Measurements from ENCODE around the gene PSMD12.
"Not testable (repeated sequence)": the region's sequence is repeated elsewhere in the genome, so short reads cannot be mapped to it uniquely, and the experiment has no call there.

Gene PSMD12

GRCh38 chr17:67328026-67328425, 38.4 kb downstream of the PSMD12 start:
- TF ChIP-seq CTCF (IDR thresholded peaks at IDR 0.05; ENCODE audit: low read depth, low read length, missing control alignments), result no peak
- in situ Hi-C loops (cut with HindIII; ENCODE audit: low sequenced_read_pairs), result no loop called here
- DNase-seq (ENCODE audit: low read depth), result no peak
- no peak overlapping the region for H3K4me3 ChIP-seq (ENCODE audit: low read depth, low read length)

- H3K4me3 ChIP-seq (ENCODE audit: low read depth, low read length); in situ Hi-C loops (cut with HindIII; ENCODE audit: low sequenced_read_pairs); DNase-seq (ENCODE audit: low read depth): not testable (repeated sequence)
Observed at GRCh38 chr17:67326959-67327745, 39.2 kb downstream of the PSMD12 start.

DNA sequence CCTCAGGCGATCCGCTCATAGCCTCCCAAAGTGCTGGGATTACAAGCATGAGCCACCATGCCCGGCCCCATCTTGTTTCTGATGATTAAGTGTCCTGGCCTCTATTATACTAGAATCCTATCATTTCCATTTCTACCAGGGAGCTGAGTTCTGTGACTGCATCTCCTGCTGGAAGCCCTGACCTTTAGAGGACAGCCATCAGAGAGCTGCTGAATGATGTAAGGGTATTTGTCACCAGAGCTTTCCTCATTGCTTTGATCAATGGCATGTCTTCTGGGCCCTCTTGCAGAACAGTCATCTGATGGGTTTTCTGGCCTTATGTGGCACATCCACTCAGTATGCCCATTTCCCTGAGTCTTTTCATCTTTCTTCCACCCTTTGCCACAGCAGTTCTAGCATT, 39.9 kb downstream of the PSMD12 start:
- no peak for TF ChIP-seq CTCF (IDR thresholded peaks at IDR 0.05; ENCODE audit: low read depth, low read length, missing control alignments)
- in situ Hi-C loops (cut with HindIII; ENCODE audit: low sequenced_read_pairs), result no loop called here
- no peak for DNase-seq (ENCODE audit: low read depth)

DNA sequence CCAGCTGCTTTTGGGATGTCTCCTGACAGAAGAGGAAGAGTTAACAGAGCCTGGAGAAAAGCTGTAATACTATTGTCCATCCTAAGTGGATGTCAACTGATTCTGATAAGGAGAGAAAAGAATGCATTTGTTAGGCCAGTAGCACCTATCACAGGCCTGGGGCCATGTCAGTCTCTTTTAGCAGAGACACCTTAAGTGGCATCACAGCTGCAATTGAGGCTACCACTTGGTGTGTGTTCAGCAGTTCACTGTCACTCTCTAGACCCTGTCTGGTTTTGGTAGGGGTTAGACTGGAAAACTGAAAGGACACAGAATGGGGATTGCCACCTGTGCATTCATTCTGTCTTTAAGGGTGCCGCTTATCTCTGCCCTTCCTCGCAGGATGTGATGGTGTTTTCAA, 42.0 kb downstream of the PSMD12 start:
- DNase-seq (ENCODE audit: low read depth), result no peak
- no peak for TF ChIP-seq CTCF (IDR thresholded peaks at IDR 0.05; ENCODE audit: low read depth, low read length, missing control alignments)
- no peak overlapping the region for H3K4me3 ChIP-seq (ENCODE audit: low read depth, low read length)
- in situ Hi-C loops (cut with HindIII; ENCODE audit: low sequenced_read_pairs), result loop anchor here (25.0 kb wide), 1 partner anchor 587 kb away; no protein-coding TSS in a partner anchor

More for the DNA sequence above, 39.9 kb downstream of the PSMD12 start:
- no peak overlapping the region for H3K4me3 ChIP-seq (ENCODE audit: low read depth, low read length)

DNA sequence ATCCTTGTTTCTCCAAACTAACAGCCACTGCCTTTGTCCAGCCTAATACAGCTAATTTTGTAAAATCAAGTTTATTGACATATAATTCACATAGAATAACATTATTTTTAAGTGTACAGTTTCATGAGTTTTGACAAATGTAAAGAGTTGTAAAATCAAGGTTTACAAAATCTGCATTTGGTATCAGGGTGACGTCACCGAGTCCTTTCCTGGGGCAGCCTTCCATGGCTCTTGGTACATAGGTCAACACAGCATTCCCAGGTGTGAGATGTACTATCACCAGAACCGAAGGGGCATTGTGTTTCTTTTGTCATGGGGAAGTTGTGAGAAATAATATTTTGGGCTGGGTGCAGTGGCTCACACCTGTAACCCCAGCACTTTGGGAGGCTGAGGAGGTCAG, 42.9 kb downstream of the PSMD12 start:
- in situ Hi-C loops (cut with HindIII; ENCODE audit: low sequenced_read_pairs), result loop anchor here (25.0 kb wide), 1 partner anchor 586 kb away; no protein-coding TSS in a partner anchor
- no peak for DNase-seq (ENCODE audit: low read depth)
- no peak for TF ChIP-seq CTCF (IDR thresholded peaks at IDR 0.05; ENCODE audit: low read depth, low read length, missing control alignments)
- no peak overlapping the region for H3K4me3 ChIP-seq (ENCODE audit: low read depth, low read length)

DNA sequence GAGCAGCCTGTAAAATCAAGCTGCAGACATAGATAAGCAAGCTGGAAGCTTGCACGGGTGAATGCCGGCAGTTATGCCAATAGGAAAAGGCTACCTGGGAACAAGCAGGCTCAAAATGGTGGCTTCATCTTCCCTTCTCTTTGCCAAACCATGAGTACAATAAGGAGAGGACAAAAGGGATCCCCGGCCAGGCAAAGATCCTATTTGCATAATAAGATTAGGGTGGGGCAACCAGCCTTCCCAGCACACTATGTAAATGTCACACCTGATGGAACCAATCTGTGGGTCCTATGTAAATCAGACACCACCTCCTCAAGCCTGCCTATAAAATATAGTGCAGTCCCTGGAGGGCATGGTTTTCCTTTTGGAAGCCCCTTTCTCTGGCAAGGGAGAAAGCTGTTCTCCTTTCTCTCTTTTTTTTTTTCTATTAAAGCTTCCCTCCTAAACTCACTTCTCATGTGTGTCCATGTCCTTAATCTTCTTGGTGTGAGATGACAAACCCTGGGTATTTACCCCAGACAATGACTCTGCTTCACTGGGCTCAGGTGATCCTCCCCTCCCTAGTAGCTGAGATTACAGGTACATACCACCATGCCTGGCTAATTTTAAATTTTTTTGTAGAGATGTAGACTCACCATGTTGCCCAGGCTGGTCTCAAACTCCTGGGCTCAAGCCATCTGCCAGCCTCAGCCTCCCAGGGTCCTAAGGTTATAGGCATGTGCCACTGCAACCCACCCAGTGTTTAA, 44.2 kb downstream of the PSMD12 start:
- no peak for DNase-seq (ENCODE audit: low read depth)
- no peak for TF ChIP-seq CTCF (IDR thresholded peaks at IDR 0.05; ENCODE audit: low read depth, low read length, missing control alignments)
- no peak overlapping the region for H3K4me3 ChIP-seq (ENCODE audit: low read depth, low read length)
- in situ Hi-C loops (cut with HindIII; ENCODE audit: low sequenced_read_pairs), result loop anchor here (25.0 kb wide), 1 partner anchor 585 kb away; no protein-coding TSS in a partner anchor

DNA sequence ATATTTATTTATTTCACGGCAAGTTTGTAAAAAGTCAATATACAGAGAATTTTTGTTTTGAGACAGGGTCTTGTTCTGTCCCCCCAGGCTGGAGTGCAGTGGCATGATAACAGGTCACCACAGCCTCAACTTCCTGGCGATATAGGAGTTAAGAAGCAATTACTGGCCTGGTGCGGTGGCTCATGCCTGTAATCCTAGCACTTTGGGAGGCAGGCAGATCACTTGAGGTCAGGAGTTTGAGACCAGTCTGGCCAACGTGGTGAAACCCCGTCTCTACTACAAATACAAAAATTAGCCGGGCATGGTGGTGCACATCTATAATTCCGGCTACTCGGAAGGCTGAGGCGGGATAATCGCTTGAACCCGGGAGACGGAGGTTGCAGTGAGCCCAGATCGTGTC, 44.9 kb downstream of the PSMD12 start:
- H3K4me3 ChIP-seq (ENCODE audit: low read depth, low read length); DNase-seq (ENCODE audit: low read depth): not testable (repeated sequence)
- in situ Hi-C loops (cut with HindIII; ENCODE audit: low sequenced_read_pairs), result loop anchor here (25.0 kb wide), 1 partner anchor 584 kb away; no protein-coding TSS in a partner anchor
